Ovary (tissue), 9 donors: Measurements from ENCODE around the gene PRSS58. TPM values are rescaled to one million over a fixed set of nuclear protein-coding genes. Genes with fewer than 3 reads are reported as not detected.

Experiments
- DNase-seq, 5 donors: peaks; one replicate each; pipeline ENCODE4 v3.0.0-alpha.2; 2019 to 2020
- H3K27ac ChIP-seq, 2 donors: fragments of 200-600 bp; one replicate each; pipeline versions ENCODE4 v1.5.1 to v1.8.0; 2019 to 2022
- H3K27me3 ChIP-seq: fragments of 200-600 bp; one replicate; pipeline ENCODE4 v1.8.0; 2022
- H3K36me3 ChIP-seq: fragments of 200-600 bp; sonication (generic); one replicate; pipeline ENCODE4 v1.5.1; 2019
- H3K4me1 ChIP-seq: one replicate; pipeline ENCODE4 v1.8.1; 2013; ENCODE audit warnings: mild to moderate bottlenecking, moderate library complexity; ENCODE audit not compliant: insufficient read depth
- H3K4me3 ChIP-seq: fragments of 200-600 bp; sonication (generic); one replicate; pipeline ENCODE4 v1.5.1; 2017
- H3K9me3 ChIP-seq, 2 donors: fragments of 200-600 bp in 1 of 2; sonication (generic) in 1 of 2; one replicate each; pipeline versions ENCODE4 v1.5.1 to v1.8.1; 2013 to 2019; ENCODE audit warnings: mild to moderate bottlenecking in 1 of 2, moderate library complexity in 1 of 2
- CTCF ChIP-seq, 3 donors: fragments of 450-650 bp in 2 of 3; fragments of 200-600 bp in 1 of 3; IDR thresholded peaks; one replicate each; pipeline versions ENCODE4 v1.5.1 to v1.8.0; 2016 to 2022; ENCODE audit warnings: antibody characterized with exemption in 3 of 3, mild to moderate bottlenecking in 1 of 3
- EP300 ChIP-seq: sonication (generic); formaldehyde crosslinking; IDR thresholded peaks from one replicate; pipeline ENCODE4 v1.6.1; 2017; ENCODE audit warnings: antibody characterized with exemption
- POLR2A ChIP-seq: fragments of 450-650 bp; IDR thresholded peaks from one replicate; pipeline ENCODE4 v1.6.1; 2017; ENCODE audit warnings: antibody characterized with exemption, mild to moderate bottlenecking, moderate library complexity
- WGBS, 3 donors: extraction: QIAGEN DNeasy Blood & Tissue Kit in 1 of 3; methylation state at CpG; one replicate each; pipeline versions ENCODE4 v1.1.5 to v1.1.7; 2013 to 2017; 5-methylcytosine and 5-hydroxymethylcytosine counted together
- intact Hi-C, 4 donors: fragments of 100-400 bp; cut with DNase I; formaldehyde crosslinking; loops; one replicate each; pipeline versions ENCODE4 v1.11.0 to v1.15.1; 2022 to 2023
- polyA plus RNA-seq, 2 donors: library from polyadenylated mRNA; stranded (reverse); fragments of 200-250 nt in 1 of 2; fragments of 350-450 nt in 1 of 2; fragmentation: Illumina TruSeq in 1 of 2; extraction: RNeasy Lipid Tissue Mini Kit (QIAGEN cat#74804) in 1 of 2; gene quantifications; one replicate each; pipeline ENCODE4 v1.2.3, GENCODE V29; 2013 to 2014
- total RNA-seq, 7 donors: library from RNA; depleted of rRNA in 2 of 7; stranded (reverse); fragments of >200 nt in 2 of 7; fragmentation: NEBNext Ultra II Directional in 3 of 7; extraction: Animal tissue kit (Norgen Biotek cat#: 25700) in 3 of 7; gene quantifications; one replicate each; pipeline versions ENCODE4 v1.1.0 to v1.2.4, GENCODE V29; 2016 to 2023
- donor health status: DM: no; HTN: no; CAD: no; lungs with moderate emphysema.
- donor health status: DM: no; HTN: no; CAD: no.
- donor health status: Bipolar disorder and iron deficiency.
- donor health status: DM: yes; HTN: yes; CAD: no.
- donor health status: DM: no; HTN: no; CAD: no.
- donor health status: DM: yes; HTN: yes; CAD: no.

PRSS58 gene
- total and polyA plus RNA-seq, 9 donors: not detected

GRCh38 chr7:142301299-142301698 is 43.4 kb upstream of the PRSS58 start:
- H3K4me1 ChIP-seq: no peaks in the 10 kb centered on the region
- H3K27ac ChIP-seq: no peak overlapping the region
- H3K4me3 ChIP-seq: no peak overlapping the region
- no peaks in the 10 kb centered on the region for H3K9me3 ChIP-seq
- 29 to 39% (median 34%) methylated on average over 3 of the region's 3 CpGs for WGBS, 3 donors
- H3K27me3 ChIP-seq: no peaks in the 10 kb centered on the region
- intact Hi-C loops: no loop called here
- H3K36me3 ChIP-seq: no peaks in the 10 kb centered on the region
- TF ChIP-seq EP300: no peak
- TF ChIP-seq CTCF (IDR thresholded peaks at IDR 0.05): no peak
- TF ChIP-seq POLR2A: no peak
- no peak for DNase-seq

- Histone ChIP-seq H3K36me3 (no peaks in the 10 kb centered on the region), H3K4me3 (no peak overlapping the region), H3K27ac (no peak overlapping the region), H3K4me1 (no peaks in the 10 kb centered on the region), H3K9me3 (no peaks in the 10 kb centered on the region), H3K27me3 (no peaks in the 10 kb centered on the region)
- TF ChIP-seq POLR2A (no peak), CTCF (IDR thresholded peaks at IDR 0.05) (no peak), EP300 (no peak)
- intact Hi-C loops: no loop called here
- DNase-seq: no peak
- 43 to 51% (median 48%) methylated on average over 3 of the region's 3 CpGs for WGBS, 3 donors
Observed at GRCh38 chr7:142300689-142301088, 42.8 kb upstream of the PRSS58 start.

GRCh38 chr7:142299237-142299781 is 41.5 kb upstream of the PRSS58 start:
- H3K36me3 ChIP-seq: no peaks in the 10 kb centered on the region
- H3K27ac ChIP-seq: no peak overlapping the region
- WGBS, 3 donors: 37 to 49% (median 44%) methylated on average over 10 of the region's 10 CpGs
- H3K4me3 ChIP-seq: no peak overlapping the region
- TF ChIP-seq EP300 (no peak), POLR2A (no peak), CTCF (IDR thresholded peaks at IDR 0.05) (no peak)
- H3K27me3 ChIP-seq: no peaks in the 10 kb centered on the region
- intact Hi-C loops: no loop called here
- no peaks in the 10 kb centered on the region for H3K9me3 ChIP-seq
- DNase-seq: no peak
- no peaks in the 10 kb centered on the region for H3K4me1 ChIP-seq

GRCh38 chr7:142298627-142299026 is 40.8 kb upstream of the PRSS58 start:
- Histone ChIP-seq H3K9me3 (no peaks in the 10 kb centered on the region), H3K27ac (no peak overlapping the region), H3K4me1 (no peaks in the 10 kb centered on the region), H3K36me3 (no peaks in the 10 kb centered on the region), H3K4me3 (no peak overlapping the region), H3K27me3 (no peaks in the 10 kb centered on the region)
- no peak for DNase-seq
- no peak for TF ChIP-seq EP300
- no peak for TF ChIP-seq POLR2A
- TF ChIP-seq CTCF (IDR thresholded peaks at IDR 0.05): no peak
- intact Hi-C loops: no loop called here
- WGBS, 3 donors: 66 to 81% (median 76%) methylated on average over 5 of the region's 5 CpGs
